NB4 (cell line): ENCODE results near the gene IGFBP4.

Source experiments
- CTCF ChIP-seq: IDR thresholded peaks from one replicate; pipeline ENCODE4 v1.5.1; 2012; ENCODE audit warnings: low read depth, low read length
- MAX ChIP-seq: IDR thresholded peaks from 2 replicates; pipeline ENCODE4 v1.6.1; 2011; ENCODE audit warnings: low read depth, low read length
- POLR2A ChIP-seq: IDR thresholded peaks from 2 replicates; pipeline ENCODE4 v1.6.1; 2011; ENCODE audit warnings: mild to moderate bottlenecking; ENCODE audit not compliant: insufficient read length; ENCODE audit errors: extremely low read depth

- TF ChIP-seq CTCF (no peak), MAX (no peak), POLR2A (no peak)
Measured at GRCh38 chr17:40447806-40448205, 4.6 kb downstream of the IGFBP4 start.
